ENCODE data around the gene SLC26A2.

- TF ChIP-seq CTCF (conservative IDR thresholded peaks at IDR 0.05 in 1 of 2, IDR thresholded peaks at IDR 0.05 in 1 of 2; ENCODE audit: extremely low read depth in 1 of 2, insufficient read depth in 1 of 2, low read depth in 1 of 2, low read length in 2 of 2) (no peak), EZH2 (IDR thresholded peaks at IDR 0.05; ENCODE audit: borderline replicate concordance, low read length) (no peak)
These were observed 6.4 kb downstream of the SLC26A2 start for GRCh38 chr5:149966946-149967345.
